HepG2 (cell line): ENCODE measurements around the gene JPT1. TPM values are rescaled to one million over a fixed set of nuclear protein-coding genes. Genes with fewer than 3 reads are reported as not detected.
A peak's percentile ranks its signal among the peaks of the same experiment; 100 is the strongest.

ENCODE experiments used
- ATF4 ChIP-seq, 2 experiments: fragments of 450-650 bp in 1 of 2; sonication (generic) in 1 of 2; formaldehyde crosslinking; IDR thresholded peaks; 2 replicates each; pipeline versions ENCODE4 v1.5.0 to v1.8.0; 2020 to 2022; ENCODE audit warnings: mild to moderate bottlenecking in 1 of 2, missing genetic modification reagents in 1 of 2
- CREBL2 ChIP-seq: sonication (generic); formaldehyde crosslinking; IDR thresholded peaks from 2 replicates; pipeline ENCODE4 v1.8.1; 2023; ENCODE audit warnings: missing genetic modification reagents, mild to moderate bottlenecking, borderline replicate concordance
- KDM5B ChIP-seq: sonication (generic); formaldehyde crosslinking; IDR thresholded peaks from 2 replicates; pipeline ENCODE4 v1.4.0; 2020; ENCODE audit warnings: missing genetic modification reagents, mild to moderate bottlenecking, borderline replicate concordance
- MIXL1 ChIP-seq: IDR thresholded peaks from 2 replicates; pipeline ENCODE4 v1.6.1; 2016
- MLX ChIP-seq: IDR thresholded peaks from 2 replicates; pipeline ENCODE4 v1.6.1; 2016
- POLR2G ChIP-seq: fragments of 200-400 bp; formaldehyde crosslinking; IDR thresholded peaks from 2 replicates; pipeline ENCODE4 v1.6.1; 2018; ENCODE audit warnings: mild to moderate bottlenecking, low read depth, low read length, moderate library complexity
- RAD21 ChIP-seq: fragments of 450-650 bp; formaldehyde crosslinking; IDR thresholded peaks from 2 replicates; pipeline ENCODE4 v1.5.0; 2020; ENCODE audit warnings: mild to moderate bottlenecking
- RFX5 ChIP-seq: IDR thresholded peaks from 2 replicates; pipeline ENCODE4 v1.6.1; 2011; ENCODE audit warnings: low read depth, low read length, improper control_type of control experiment
- TCF12 ChIP-seq, 2 experiments: fragments of 450-650 bp in 1 of 2; sonication (generic) in 1 of 2; formaldehyde crosslinking in 1 of 2; IDR thresholded peaks; 2 replicates each; pipeline versions ENCODE4 v1.6.1 to v1.8.0; 2017 to 2022; ENCODE audit warnings: antibody characterized with exemption in 1 of 2, mild to moderate bottlenecking in 1 of 2, missing genetic modification reagents in 1 of 2, moderate library complexity in 1 of 2
- ZNF20 ChIP-seq: sonication (generic); formaldehyde crosslinking; IDR thresholded peaks from 2 replicates; pipeline ENCODE4 v1.4.0; 2020; ENCODE audit warnings: mild to moderate bottlenecking, moderate library complexity, missing genetic modification reagents
- ZNF407 ChIP-seq: sonication (generic); formaldehyde crosslinking; IDR thresholded peaks from one replicate; pipeline ENCODE4 v1.5.1; 2020; ENCODE audit warnings: mild to moderate bottlenecking, missing genetic modification reagents; ENCODE audit errors: not compliant biosample characterization
- ZNF530 ChIP-seq: sonication (generic); formaldehyde crosslinking; IDR thresholded peaks from 2 replicates; pipeline ENCODE4 v1.5.0; 2020; ENCODE audit warnings: low read depth, mild to moderate bottlenecking, missing genetic modification reagents
- ZNF558 ChIP-seq: sonication (generic); formaldehyde crosslinking; IDR thresholded peaks from 2 replicates; pipeline ENCODE4 v1.9.0; 2022; ENCODE audit warnings: mild to moderate bottlenecking, missing genetic modification reagents, borderline replicate concordance
- ZNF562 ChIP-seq: sonication (generic); formaldehyde crosslinking; IDR thresholded peaks from 2 replicates; pipeline ENCODE4 v1.8.0; 2022; ENCODE audit warnings: missing genetic modification reagents, borderline replicate concordance
- ZNF563 ChIP-seq: sonication (generic); formaldehyde crosslinking; IDR thresholded peaks from 2 replicates; pipeline ENCODE4 v1.8.0; 2022; ENCODE audit warnings: mild to moderate bottlenecking, moderate library complexity, missing genetic modification reagents
- ZNF639 ChIP-seq: conservative IDR thresholded peaks from 2 replicates; pipeline ENCODE4 v1.6.1; 2018; ENCODE audit warnings: missing genetic modification reagents
- ZSCAN25 ChIP-seq: sonication (generic); formaldehyde crosslinking; IDR thresholded peaks from 2 replicates; pipeline ENCODE4 v1.8.0; 2022; ENCODE audit warnings: mild to moderate bottlenecking, missing genetic modification reagents
- polyA plus RNA-seq, 8 experiments: library from polyadenylated mRNA; depleted of rRNA in 3 of 8; stranded (reverse) in 7 of 8; unstranded in 1 of 8; fragments of >200 nt; fragmentation: Illumina TruSeq in 4 of 8; extraction: Trizol in 4 of 8; gene quantifications; 2 replicates each; pipeline versions ENCODE4 v1.2.1 to v1.2.3, GENCODE V29; 2011 to 2016; ENCODE audit warnings: low read depth in 4 of 8, missing spikeins in 1 of 8, mixed read lengths in 1 of 8; ENCODE audit not compliant: insufficient read depth in 1 of 8
- total RNA-seq, 5 experiments: library from RNA; depleted of rRNA; stranded (reverse); fragments of >200 nt; fragmentation: Illumina TruSeq; extraction: Trizol; gene quantifications; 2 replicates each; pipeline ENCODE4 v1.2.3, GENCODE V29; 2016; ENCODE audit warnings: low read depth in 1 of 5

The JPT1 gene
- total and polyA plus RNA-seq, 2 of the 13 experiments (the other 11 are each of a cell fraction or from before 2014, with no cell fraction given), result 43.3 to 256 TPM

GRCh38 chr17:75182569-75183436 is 28.5 kb upstream of the JPT1 start, which contains the start of gene SUMO2 (continued):
- no peak for TF ChIP-seq TCF12 (IDR thresholded peaks at IDR 0.05)
- no peak for TF ChIP-seq TCF12 (CRISPR knock-in tag; IDR thresholded peaks at IDR 0.05)
- peak; percentile 68; the same call in 1 of the 2 replicates for TF ChIP-seq ZNF558 (CRISPR knock-in tag)
- no peak for TF ChIP-seq MIXL1 (CRISPR knock-in tag)
- TF ChIP-seq ZNF20 (CRISPR knock-in tag), result no peak
- no peak for TF ChIP-seq CREBL2
- peak; percentile 61; the same call in 1 of the 2 replicates for TF ChIP-seq RAD21 (CRISPR knock-in tag)
- TF ChIP-seq ZNF563 (CRISPR knock-in tag), result peak; percentile 91
- TF ChIP-seq ZNF562 (CRISPR knock-in tag), result no peak; the same call in 1 of the 2 replicates
- TF ChIP-seq ATF4 (CRISPR knock-in tag; IDR thresholded peaks at IDR 0.05), result peak in 1 of 2 experiments; percentile 11; a peak in 1 of 4 replicates
- peak; percentile 66; the same call in 1 of the 2 replicates for TF ChIP-seq RFX5
- TF ChIP-seq ZNF407 (CRISPR knock-in tag), result peak; percentile 10
- peak; percentile 70 for TF ChIP-seq ZNF639 (CRISPR knock-in tag)
- no peak for TF ChIP-seq KDM5B (CRISPR knock-in tag)
- TF ChIP-seq ZSCAN25, result no peak
- no peak for TF ChIP-seq MLX (CRISPR knock-in tag)
- peak; percentile 77 for TF ChIP-seq POLR2G
- no peak for TF ChIP-seq ZNF530 (CRISPR knock-in tag)
